HepG2 (cell line): ENCODE data around the gene GMFB. TPM values are rescaled to one million over a fixed set of nuclear protein-coding genes. Genes with fewer than 3 reads are reported as not detected.

Experiments used
- ARHGAP35 ChIP-seq: sonication (generic); formaldehyde crosslinking; IDR thresholded peaks from 2 replicates; pipeline ENCODE4 v1.9.0; 2022; ENCODE audit warnings: mild to moderate bottlenecking, inconsistent platforms, moderate library complexity, missing genetic modification reagents, borderline replicate concordance
- DRAP1 ChIP-seq: IDR thresholded peaks from 2 replicates; pipeline ENCODE4 v1.6.1; 2016; ENCODE audit warnings: missing genetic modification reagents, missing compliant biosample characterization
- EED ChIP-seq: sonication (generic); formaldehyde crosslinking; IDR thresholded peaks from 2 replicates; pipeline ENCODE4 v1.5.0; 2020; ENCODE audit warnings: mild to moderate bottlenecking, missing genetic modification reagents
- FUBP1 ChIP-seq: sonication (generic); formaldehyde crosslinking; IDR thresholded peaks from 2 replicates; pipeline ENCODE4 v1.5.1; 2020; ENCODE audit warnings: missing genetic modification reagents, mild to moderate bottlenecking, borderline replicate concordance
- GABPB1 ChIP-seq: IDR thresholded peaks from 2 replicates; pipeline ENCODE4 v1.6.1; 2016; ENCODE audit warnings: mild to moderate bottlenecking, missing genetic modification reagents, moderate library complexity, missing compliant biosample characterization
- IRF2 ChIP-seq: IDR thresholded peaks from 2 replicates; pipeline ENCODE4 v1.6.1; 2018; ENCODE audit warnings: missing genetic modification reagents, missing compliant biosample characterization
- KDM2A ChIP-seq: sonication (generic); formaldehyde crosslinking; IDR thresholded peaks from 2 replicates; pipeline ENCODE4 v1.4.0; 2020; ENCODE audit warnings: low read depth, missing genetic modification reagents, borderline replicate concordance
- MAFK ChIP-seq, 2 experiments: IDR thresholded peaks in 1 of 2; conservative IDR thresholded peaks in 1 of 2; 2 replicates each; pipeline ENCODE4 v1.6.1; 2011; ENCODE audit warnings: improper control_type of control experiment in 2 of 2, low read length in 2 of 2
- MIER2 ChIP-seq: IDR thresholded peaks from 2 replicates; pipeline ENCODE4 v1.6.1; 2016; ENCODE audit warnings: missing biosample characterization, missing genetic modification reagents
- MYNN ChIP-seq: sonication (generic); formaldehyde crosslinking; IDR thresholded peaks from 2 replicates; pipeline ENCODE4 v1.4.0; 2020; ENCODE audit warnings: mild to moderate bottlenecking, low read depth, missing genetic modification reagents
- NFIC ChIP-seq: IDR thresholded peaks from 2 replicates; pipeline ENCODE4 v1.6.1; 2012; ENCODE audit warnings: mild to moderate bottlenecking, low read length, inconsistent platforms
- RARA ChIP-seq: IDR thresholded peaks from 2 replicates; pipeline ENCODE4 v1.6.1; 2016; ENCODE audit warnings: missing genetic modification reagents, missing compliant biosample characterization
- RXRA ChIP-seq: sonication (generic); formaldehyde crosslinking; IDR thresholded peaks from 2 replicates; pipeline ENCODE4 v1.5.1; 2020; ENCODE audit warnings: missing genetic modification reagents
- SOX6 ChIP-seq, 2 experiments: fragments of 450-650 bp in 1 of 2; sonication (generic) in 1 of 2; formaldehyde crosslinking in 1 of 2; IDR thresholded peaks; 2 replicates each; pipeline versions ENCODE4 v1.4.0 to v1.6.1; 2017 to 2020; ENCODE audit warnings: antibody characterized with exemption in 1 of 2, mild to moderate bottlenecking in 1 of 2, missing genetic modification reagents in 1 of 2
- ZBTB14 ChIP-seq: sonication (generic); formaldehyde crosslinking; IDR thresholded peaks from 2 replicates; pipeline ENCODE4 v1.4.0; 2020; ENCODE audit warnings: missing genetic modification reagents
- ZBTB46 ChIP-seq: sonication (generic); formaldehyde crosslinking; IDR thresholded peaks from 2 replicates; pipeline ENCODE4 v1.4.0; 2020; ENCODE audit warnings: mild to moderate bottlenecking, missing genetic modification reagents, borderline replicate concordance
- ZFP37 ChIP-seq: sonication (generic); formaldehyde crosslinking; IDR thresholded peaks from 2 replicates; pipeline ENCODE4 v1.4.0; 2020; ENCODE audit warnings: missing genetic modification reagents, borderline replicate concordance
- ZNF180 ChIP-seq: sonication (generic); formaldehyde crosslinking; IDR thresholded peaks from 2 replicates; pipeline ENCODE4 v1.4.0; 2020; ENCODE audit warnings: low read depth, missing genetic modification reagents, borderline replicate concordance
- ZNF609 ChIP-seq: sonication (generic); formaldehyde crosslinking; IDR thresholded peaks from 2 replicates; pipeline ENCODE4 v1.4.0; 2020; ENCODE audit warnings: mild to moderate bottlenecking, missing genetic modification reagents, borderline replicate concordance
- ZSCAN29 ChIP-seq: sonication (generic); formaldehyde crosslinking; conservative IDR thresholded peaks from 2 replicates; pipeline ENCODE4 v1.4.0; 2020; ENCODE audit warnings: mild to moderate bottlenecking, missing genetic modification reagents
- polyA plus RNA-seq, 8 experiments: library from polyadenylated mRNA; depleted of rRNA in 3 of 8; stranded (reverse) in 7 of 8; unstranded in 1 of 8; fragments of >200 nt; fragmentation: Illumina TruSeq in 4 of 8; extraction: Trizol in 4 of 8; gene quantifications; 2 replicates each; pipeline versions ENCODE4 v1.2.1 to v1.2.3, GENCODE V29; 2011 to 2016; ENCODE audit warnings: low read depth in 4 of 8, missing spikeins in 1 of 8, mixed read lengths in 1 of 8; ENCODE audit not compliant: insufficient read depth in 1 of 8
- total RNA-seq, 5 experiments: library from RNA; depleted of rRNA; stranded (reverse); fragments of >200 nt; fragmentation: Illumina TruSeq; extraction: Trizol; gene quantifications; 2 replicates each; pipeline ENCODE4 v1.2.3, GENCODE V29; 2016; ENCODE audit warnings: low read depth in 1 of 5

Gene GMFB
- total and polyA plus RNA-seq, 2 of the 13 experiments (the other 11 are each of a cell fraction or from before 2014, with no cell fraction given), result 17.3 to 68.2 TPM

- TF ChIP-seq ZNF609 (CRISPR knock-in tag) (no peak), ARHGAP35 (no peak), NFIC (peak; percentile 85), MYNN (CRISPR knock-in tag) (no peak), MAFK (conservative IDR thresholded peaks at IDR 0.05 in 1 of 2, IDR thresholded peaks at IDR 0.05 in 1 of 2; ENCODE audit: low read length in 2 of 2) (no peak), DRAP1 (CRISPR knock-in tag) (no peak), GABPB1 (CRISPR knock-in tag) (no peak), ZBTB46 (CRISPR knock-in tag) (no peak), MIER2 (CRISPR knock-in tag) (no peak), EED (CRISPR knock-in tag) (no peak), ZNF180 (no peak), KDM2A (no peak), FUBP1 (CRISPR knock-in tag) (no peak), IRF2 (no peak), ZSCAN29 (no peak), RARA (peak; percentile 76), RXRA (CRISPR knock-in tag) (no peak), ZBTB14 (CRISPR knock-in tag) (no peak), SOX6 (IDR thresholded peaks at IDR 0.05) (no peak), SOX6 (CRISPR knock-in tag; IDR thresholded peaks at IDR 0.05) (no peak; the same call in 1 of the 2 replicates), ZFP37 (no peak)
Measured at GRCh38 chr14:54537651-54538050, 48.9 kb upstream of the GMFB start (continued).
